SIG-M5 treated with dmso at 0.1 percent for 504 hours (cell line): ENCODE results near the gene CTNND2.
"Not testable (repeated sequence)": the region's sequence is repeated elsewhere in the genome, so short reads cannot be mapped to it uniquely, and the experiment has no call there.

Experiments used
- DNase-seq: peaks from one replicate; lab custom pipeline; 2025; ENCODE audit not compliant: unreplicated experiment; lab: John Stamatoyannopoulos, UW

The CTNND2 gene

GRCh38 chr5:11004523-11004922 is 899.7 kb downstream of the CTNND2 start:
- not testable (repeated sequence) for DNase-seq

DNA sequence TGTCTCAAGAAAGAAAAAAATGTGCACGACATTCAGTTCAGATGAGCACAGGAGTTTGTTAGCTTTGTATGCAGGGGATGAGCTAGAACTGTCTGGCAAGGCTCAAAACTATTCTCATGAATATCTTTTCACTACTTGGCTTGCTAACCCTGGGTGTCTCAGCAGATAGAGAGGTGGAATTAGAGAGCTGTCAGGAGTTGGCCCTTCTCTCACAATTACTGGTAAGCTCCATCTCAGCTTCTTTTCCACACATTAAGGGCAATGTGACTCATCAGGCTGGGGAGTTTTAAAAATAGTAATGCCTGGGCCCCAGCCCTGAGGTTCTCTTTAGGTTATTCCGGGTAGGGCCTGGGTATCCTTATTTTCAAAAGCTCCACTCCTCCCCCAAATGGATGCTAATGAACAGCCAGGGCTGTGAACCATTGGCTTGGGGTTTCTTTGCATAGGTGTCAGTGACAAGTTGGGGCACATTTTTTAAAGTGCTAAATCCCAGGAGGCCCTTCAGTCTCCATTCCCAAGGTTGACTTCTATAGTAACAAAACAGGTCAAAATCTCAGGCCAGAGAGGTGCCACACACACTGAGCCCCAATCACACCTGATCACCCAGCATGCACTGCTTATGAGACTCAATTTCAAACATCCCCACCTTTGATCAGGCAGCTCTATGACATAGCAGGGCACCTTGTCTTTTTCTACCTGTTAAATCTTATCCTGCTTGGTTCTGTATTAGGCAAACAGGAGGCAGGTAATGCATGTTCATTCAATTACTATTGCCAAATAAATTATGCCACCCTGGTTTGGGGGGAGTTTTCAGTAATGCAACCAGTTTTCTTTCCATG is 903.5 kb downstream of the CTNND2 start:
- no peak for DNase-seq

- no peak for DNase-seq
These were observed 904.5 kb downstream of the CTNND2 start for GRCh38 chr5:10999714-11000113.

- DNase-seq, result no peak
These were observed 908.4 kb downstream of the CTNND2 start for GRCh38 chr5:10995891-10996290.

DNA sequence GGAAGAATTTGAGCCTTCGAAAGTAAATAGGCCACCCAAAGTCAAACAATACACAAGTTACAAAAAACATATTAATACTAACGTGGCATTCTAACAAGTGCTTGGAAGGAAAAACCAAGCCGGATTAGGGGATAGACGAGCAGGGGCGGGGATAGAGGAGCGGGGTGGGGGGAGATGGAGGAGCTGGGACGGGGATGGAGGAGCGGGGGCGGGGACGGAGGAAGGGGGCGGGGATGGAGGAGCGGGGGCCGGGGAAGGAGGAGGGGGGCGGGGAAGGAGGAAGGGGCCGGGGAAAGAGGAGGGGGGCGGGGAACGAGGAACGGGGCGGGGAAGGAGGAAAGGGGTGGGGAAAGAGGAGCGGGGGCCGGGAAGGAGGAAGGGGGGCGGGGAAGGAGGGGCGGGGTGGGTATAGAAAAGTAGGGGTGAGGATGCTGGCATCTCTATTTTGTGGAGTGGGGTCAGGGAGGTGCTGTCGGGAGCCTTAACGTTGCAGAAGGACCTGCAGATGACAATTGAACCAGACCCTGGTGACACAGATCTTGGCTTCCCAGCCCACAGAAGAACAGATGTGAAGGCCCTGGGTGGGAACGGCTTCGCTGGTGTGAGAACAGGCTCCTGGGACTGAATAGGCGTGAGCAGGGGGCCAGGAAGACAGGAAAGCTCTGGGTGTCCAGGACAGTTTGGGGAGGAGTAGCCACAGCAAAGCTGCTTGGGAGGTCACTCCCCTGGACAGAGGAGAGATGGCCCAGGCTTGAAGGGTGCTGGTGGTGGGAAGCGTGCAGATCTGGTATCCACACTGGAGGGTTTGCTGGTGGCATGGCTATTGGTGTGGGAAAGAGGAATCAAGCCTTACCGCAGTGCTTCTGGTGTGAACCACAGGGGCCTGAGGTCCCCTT is 909.9 kb downstream of the CTNND2 start:
- DNase-seq, result no peak

DNA sequence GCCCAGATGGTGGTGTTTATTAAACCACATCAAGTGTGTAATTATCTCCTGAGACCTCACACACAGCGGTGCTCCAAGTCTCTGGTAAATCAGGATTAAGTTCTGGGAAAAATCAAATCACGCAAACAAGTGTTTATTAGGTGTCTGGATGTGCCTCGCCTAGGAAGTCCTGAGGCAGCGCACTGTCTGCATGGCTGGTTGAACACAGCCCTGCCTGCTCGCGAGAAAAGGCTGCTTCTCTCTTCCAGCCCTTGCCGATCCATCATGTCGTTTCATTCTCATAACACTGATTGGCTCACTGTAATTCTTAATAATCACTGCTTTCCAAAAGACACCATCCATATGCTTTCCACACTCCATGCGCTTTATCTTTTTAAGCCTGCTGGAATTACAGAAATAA is 913.6 kb downstream of the CTNND2 start:
- no peak for DNase-seq

GRCh38 chr5:10989577-10990263 is 914.5 kb downstream of the CTNND2 start:
- no peak for DNase-seq

- no peak for DNase-seq
These were observed 915.6 kb downstream of the CTNND2 start for GRCh38 chr5:10988622-10989021.

DNA sequence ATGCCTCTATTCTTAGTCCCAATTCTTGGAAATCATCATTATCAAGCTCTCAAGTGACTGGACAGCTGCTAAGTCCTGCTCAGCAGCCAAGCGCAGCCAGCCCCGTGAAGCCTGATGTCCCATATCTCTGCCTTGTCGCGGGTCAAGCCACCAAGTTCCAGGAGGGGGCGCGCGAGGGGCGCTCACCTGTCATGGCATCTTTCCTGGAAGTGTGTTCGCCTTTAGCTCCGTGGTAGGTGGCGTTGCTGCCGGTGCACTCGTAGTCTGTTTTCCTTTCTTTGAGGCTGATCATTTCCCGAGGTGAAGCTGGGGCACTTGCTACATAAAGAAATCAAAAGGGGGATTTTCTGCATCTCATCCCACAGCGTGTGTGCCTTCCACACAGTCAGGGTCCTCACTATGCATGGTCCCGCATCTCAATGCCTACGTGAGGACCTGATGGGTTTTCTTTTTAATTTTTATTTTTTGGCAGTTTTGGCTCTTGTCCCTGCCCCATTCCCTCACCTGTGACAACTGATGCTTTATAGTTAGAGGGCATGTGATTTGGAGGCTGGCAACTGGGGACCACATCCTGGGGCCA is 916.2 kb downstream of the CTNND2 start:
- peak; percentile 19 for DNase-seq

GRCh38 chr5:10987276-10987924 is 916.8 kb downstream of the CTNND2 start:
- no peak for DNase-seq

- DNase-seq, result no peak
These were observed 918.5 kb downstream of the CTNND2 start for GRCh38 chr5:10985721-10986110.

GRCh38 chr5:10985091-10985720 is 919.0 kb downstream of the CTNND2 start:
- DNase-seq, result no peak

- DNase-seq, result no peak
These were observed 920.1 kb downstream of the CTNND2 start for GRCh38 chr5:10984021-10984715.

DNA sequence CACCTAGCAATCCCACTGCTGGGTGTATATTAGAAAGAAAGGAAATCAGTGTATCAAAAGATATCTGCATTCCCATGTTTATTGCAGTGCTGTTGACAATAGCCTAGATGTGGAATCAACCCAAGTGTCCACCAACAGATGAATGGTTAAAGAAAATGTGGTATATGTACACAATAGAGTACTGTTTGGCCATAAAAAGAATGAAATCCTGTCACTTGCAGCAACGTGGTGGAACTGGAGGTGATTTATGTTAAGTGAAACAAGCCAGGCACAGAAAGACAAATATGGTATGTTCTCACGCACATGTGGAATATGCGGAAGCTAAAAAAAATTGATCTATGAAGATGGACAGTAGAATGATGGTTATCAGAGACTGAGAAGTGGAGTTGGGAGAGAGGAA is 921.6 kb downstream of the CTNND2 start:
- no peak for DNase-seq

DNA sequence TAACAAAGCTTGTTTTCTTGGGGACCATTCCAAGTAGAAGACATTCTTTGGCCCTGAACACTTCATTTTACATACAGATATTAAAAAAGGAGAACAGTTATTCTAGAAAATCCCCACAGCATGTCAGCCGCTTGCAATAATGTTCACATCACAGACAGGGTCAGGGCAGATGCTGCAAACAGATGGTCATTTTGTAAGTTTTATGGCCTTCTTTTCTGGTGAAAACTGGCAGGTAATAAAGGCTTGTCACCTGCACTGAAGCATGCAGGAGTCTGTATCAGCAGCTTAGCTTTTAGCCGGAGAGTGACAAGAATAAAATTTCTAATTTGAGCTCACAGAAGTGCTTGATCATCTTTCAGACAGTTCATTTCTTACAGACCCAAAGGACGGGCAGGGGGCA is 922.3 kb downstream of the CTNND2 start:
- no peak for DNase-seq

DNA sequence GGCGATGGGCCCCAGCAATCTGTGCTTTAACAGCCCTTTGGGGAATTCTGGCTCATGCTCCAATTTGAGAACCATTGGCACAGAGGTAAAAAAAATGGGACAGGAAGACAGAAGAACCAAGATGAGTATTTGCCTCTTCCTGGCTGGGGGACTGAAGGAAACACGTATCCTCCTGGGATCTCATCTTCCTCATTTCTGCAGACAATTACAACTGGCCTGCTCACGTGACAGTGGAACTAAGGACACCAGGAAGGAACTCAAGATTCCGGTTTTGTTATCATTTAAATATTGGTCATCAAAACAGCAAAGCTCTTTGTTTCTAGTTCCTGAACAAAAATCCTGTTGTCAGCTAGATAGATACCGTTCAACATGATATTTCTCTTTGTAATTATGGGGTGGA is 927.2 kb downstream of the CTNND2 start:
- no peak for DNase-seq

- no peak for DNase-seq
These were observed 928.3 kb downstream of the CTNND2 start for GRCh38 chr5:10975945-10976344.

DNA sequence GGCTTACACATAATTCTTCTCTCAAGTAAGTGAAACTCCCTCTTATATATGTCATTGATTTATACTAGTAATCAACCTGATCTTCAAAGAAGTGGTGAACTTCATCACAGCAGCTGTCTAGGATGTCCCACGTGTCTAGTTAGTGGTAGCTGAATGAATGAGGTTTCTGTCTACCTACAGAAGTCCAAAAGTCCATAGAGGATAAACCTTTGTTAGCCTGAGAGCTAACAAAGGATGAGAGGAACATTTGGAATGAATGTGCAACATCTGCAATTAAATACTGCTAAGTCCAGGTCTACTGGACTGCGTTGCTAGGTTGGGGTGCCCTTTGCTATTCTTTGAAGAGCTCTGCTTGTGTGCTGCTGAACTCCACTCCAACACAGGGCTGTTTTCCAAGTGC is 929.4 kb downstream of the CTNND2 start:
- no peak for DNase-seq

- DNase-seq, result no peak
These were observed 930.9 kb downstream of the CTNND2 start for GRCh38 chr5:10973316-10973715.
